SHP77 treated with DMSO at 0.1 percent for 48 hours (cell line): Measurements from ENCODE around the gene MYO5B.

Source experiments
- DNase-seq: peaks from one replicate; lab custom pipeline; 2025; lab: John Stamatoyannopoulos, UW

The MYO5B gene

GRCh38 chr18:50065527-50065926 is 129.4 kb downstream of the MYO5B start:
- no peak for DNase-seq

DNA sequence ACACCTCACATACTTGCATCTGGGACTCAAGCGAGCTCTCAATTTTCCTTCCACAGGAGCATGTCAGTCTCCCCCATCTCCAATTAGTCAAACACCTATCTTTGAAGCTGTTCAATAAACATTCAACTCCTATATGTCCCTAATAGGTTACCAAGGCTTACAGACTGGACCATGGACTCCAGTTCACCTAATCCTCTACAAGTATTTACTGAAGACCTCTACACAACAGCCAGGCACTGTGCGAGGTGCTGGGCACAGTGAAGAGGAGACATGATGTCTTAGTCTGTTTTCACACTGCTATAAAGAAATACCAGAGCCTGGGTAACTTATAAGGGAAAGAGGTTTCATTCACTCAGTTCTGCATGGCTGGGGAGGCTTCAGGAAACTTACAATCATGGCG is 129.9 kb downstream of the MYO5B start:
- DNase-seq: no peak

GRCh38 chr18:50061876-50062517 is 132.9 kb downstream of the MYO5B start:
- DNase-seq: no peak

DNA sequence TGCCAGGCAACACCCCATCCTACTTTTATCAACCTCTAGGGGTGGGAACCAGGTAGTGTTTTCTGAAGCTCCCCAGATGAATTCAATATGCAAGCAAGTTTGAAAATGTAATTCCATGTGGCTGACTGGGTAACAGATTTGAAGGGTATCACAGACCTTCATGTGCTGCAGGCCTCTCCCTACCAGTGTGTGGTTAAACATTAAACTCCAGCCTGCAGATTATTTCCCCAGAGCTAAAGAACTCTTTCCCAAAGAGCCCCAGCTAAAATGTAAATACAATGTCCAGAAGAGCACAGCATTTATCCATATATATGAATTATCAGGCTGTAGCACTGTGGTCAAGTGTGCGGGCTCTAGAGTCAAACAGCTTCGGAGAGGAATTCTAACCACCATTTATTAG is 134.1 kb downstream of the MYO5B start:
- no peak for DNase-seq

GRCh38 chr18:50058731-50059130 is 136.2 kb downstream of the MYO5B start:
- no peak for DNase-seq

DNA sequence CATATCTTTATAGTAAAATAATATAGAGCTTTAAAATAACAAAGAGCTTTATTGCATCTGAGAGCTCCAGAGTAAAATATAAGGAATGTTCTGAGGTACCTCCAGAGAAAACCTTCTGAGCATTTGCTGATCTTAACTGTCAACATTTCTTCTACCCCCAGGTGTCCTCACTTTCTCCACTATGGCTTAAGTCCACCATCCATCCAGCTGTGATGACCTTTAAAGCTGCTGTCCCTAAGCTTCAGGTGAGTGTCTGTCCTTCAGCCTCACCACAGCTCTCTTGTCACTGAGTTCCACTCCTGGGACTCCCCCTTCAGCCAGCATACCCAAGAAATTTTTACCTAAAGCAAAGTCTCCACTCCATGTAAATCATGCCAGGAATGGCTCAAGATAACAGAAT is 137.9 kb downstream of the MYO5B start:
- no peak for DNase-seq

DNA sequence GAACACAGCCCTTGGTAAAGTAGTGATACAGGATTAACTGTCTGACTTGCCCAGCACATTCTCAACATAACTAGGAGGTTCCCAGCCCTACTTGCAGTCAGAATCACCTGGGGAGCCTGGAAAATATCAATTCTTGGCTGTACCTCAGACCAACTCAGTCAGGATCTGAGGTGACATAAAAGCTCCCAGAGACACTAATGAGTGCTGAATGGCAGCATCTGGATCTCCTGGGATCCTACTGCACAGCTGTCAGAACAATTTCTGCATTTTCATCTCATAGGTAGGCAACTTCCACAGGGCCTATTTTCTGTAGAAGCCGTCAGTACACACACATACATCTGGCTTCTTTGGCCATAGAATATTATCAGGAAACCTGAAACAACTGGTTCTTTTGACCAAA is 138.8 kb downstream of the MYO5B start:
- DNase-seq: no peak

DNA sequence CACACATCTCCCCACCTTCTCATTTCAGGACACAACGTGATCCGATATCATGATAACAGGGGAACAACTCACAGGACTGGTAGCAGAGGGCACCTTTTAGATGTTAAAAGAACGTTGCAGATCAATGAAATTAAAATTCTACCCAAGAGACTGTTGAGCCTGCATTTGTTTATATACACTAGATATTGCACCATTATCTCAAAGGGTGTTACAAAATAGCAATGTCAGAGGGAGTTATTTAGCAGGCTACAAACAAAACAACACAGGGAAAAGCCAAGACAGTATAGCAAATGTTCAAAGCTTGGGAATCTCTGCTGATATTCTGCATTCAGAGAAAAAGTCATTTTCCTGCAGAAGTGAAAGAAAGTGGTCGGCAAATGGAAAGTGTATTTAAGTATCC is 139.5 kb downstream of the MYO5B start:
- DNase-seq: no peak

- no peak for DNase-seq
Measured at GRCh38 chr18:50053111-50053510, 141.8 kb downstream of the MYO5B start.

DNA sequence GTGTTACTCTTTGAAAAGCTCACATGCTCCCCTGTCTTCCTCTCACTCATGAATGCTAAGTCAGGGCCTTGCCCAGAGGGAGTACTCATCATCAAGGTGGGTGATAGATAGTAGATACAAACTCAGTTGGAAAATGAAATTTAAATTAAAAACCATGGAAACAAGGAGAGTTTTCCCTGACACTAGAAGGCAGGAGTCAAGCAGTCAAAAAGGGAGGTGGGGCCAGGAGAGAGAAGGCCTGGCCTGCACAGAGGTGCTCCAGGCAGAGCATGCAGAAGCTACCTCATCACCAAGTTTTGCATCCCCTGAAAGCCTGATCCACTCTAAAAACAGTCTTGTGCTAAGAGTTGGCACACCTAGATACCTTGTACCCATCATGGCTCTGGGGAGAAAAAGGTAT is 143.7 kb downstream of the MYO5B start:
- DNase-seq: no peak

GRCh38 chr18:50045126-50045525 is 149.8 kb downstream of the MYO5B start:
- DNase-seq: no peak

DNA sequence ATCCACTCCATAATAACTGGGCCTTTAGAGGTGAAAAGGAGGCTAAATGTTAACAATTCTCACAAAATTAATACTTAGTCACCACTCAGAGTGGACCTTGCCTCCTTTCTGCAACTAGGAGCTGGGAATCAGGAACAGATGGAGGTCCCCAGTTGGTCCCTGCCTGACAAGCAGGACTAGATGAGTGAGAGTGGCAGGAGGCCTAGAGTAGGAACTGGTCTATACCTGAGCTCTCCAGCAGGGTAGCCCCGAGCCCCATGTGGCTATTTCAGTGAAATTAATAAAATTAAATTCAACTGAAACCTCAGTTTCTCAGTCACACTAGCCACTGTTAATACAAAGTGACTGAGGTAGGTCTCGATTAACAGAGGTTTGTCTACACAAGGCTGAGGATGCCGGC is 150.5 kb downstream of the MYO5B start:
- no peak for DNase-seq

- DNase-seq: no peak
Measured at GRCh38 chr18:50042611-50043010, 152.3 kb downstream of the MYO5B start.

GRCh38 chr18:50039746-50040145 is 155.2 kb downstream of the MYO5B start:
- no peak for DNase-seq

DNA sequence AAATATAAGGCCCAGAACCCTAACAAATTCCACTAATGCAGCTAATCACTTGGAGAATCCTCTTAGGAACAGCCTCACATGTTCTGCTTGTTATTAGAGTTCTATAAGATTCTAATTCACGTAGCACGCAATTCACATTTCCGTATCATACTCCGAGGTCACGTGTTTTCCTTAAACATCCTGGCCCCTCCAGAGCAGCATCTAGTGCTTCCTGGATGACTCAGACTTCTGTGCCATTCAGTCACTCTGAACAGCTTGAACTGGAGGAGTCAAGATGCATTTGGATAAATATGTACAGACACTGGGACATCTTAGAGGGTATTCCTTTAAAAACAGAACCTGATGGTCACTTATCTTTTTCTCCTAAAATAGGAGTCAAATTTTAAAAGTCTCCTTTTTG is 156.5 kb downstream of the MYO5B start:
- no peak for DNase-seq

DNA sequence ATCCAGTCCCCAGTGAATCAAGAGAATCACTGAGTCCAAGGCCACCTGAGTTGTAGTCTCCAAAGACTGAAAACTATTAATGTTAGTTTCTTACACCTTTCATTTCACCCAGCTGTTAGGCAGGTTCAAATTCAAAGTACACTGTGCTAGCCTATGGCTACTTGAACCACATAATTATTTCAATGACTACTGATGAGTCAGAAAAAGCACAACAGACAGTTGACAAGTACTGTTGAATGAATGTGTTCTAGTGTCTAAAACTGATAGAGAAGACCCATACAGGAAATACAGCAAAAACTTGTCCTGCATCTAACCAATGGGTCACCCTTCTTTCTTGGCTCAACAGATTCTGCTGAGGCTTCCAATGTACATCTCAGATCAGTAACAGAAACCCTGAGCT is 160.9 kb downstream of the MYO5B start:
- DNase-seq: no peak

GRCh38 chr18:50033004-50033403 is 161.9 kb downstream of the MYO5B start:
- no peak for DNase-seq

DNA sequence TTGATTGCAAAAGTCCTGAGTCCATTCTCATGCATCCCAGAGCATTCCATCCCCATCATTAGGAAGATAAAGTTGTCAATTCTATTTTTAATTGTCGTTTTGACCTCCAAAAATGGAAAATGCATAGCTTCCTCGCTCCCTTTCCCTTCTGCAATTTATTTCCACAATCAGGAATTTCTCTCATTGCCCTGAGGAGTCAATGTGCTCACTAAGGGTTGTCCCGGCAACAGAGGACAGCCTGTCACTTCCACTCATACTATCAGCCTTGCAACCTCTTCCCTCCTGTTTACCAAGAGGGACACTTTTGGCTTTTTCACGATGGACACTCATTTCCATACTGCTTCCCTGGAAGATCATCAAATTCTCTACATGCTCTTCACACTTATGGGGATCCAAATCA is 164.8 kb downstream of the MYO5B start:
- no peak for DNase-seq

DNA sequence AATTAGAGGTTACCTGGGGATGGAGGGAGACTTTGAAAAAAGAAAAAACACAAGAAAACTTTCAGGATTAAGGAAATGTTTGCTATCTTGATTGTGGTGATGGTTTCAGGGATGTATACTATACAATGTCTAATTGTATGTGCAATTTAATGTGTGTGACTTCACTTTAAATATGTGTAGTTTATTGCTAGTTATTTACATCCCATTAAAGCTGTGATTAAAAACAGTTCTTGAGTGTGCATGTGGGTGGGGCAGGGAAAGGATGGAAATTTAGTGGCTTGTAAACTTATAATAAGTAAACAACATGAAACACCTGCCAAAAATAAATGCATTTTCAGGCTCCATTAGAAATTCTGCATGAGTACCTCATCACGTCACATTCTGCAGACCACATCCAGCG is 167.0 kb downstream of the MYO5B start:
- no peak for DNase-seq

DNA sequence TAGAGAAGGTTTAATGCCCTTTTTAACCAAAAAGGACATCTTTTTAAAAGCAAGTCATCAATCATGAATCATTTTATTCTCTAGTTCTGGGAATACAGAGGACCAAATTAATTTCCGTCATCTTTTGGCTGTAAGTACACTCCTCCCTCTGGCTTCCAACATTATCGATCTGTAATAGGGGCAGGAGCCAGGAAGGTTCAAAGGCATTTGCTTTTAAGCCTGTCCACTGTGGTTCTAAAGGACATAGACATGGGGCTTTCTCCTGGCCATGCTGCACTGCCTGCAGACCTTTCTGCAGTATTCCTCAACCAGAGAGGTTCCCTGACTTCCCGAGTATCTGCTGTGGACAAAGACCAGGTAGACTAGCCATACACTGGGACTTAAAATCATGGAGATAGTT is 170.5 kb downstream of the MYO5B start:
- DNase-seq: no peak

DNA sequence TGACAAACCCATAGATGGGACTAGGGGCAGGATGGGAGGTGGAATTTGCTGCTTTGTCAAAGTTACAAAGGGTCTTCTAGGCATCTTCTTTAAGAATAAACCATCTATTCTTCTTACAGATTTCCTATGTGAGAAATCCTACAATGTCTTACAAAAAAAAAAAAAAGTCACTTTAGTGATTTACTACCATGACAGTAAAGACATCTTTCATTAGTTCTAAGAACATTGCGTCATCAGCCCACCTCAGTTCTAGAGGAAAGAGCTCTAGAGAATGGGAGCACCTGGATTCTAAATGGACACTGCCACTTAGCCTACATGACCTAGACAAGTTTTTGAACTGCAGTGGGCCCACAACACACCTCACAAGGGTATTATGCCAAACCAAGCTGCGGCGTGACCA is 172.0 kb downstream of the MYO5B start:
- DNase-seq: no peak

DNA sequence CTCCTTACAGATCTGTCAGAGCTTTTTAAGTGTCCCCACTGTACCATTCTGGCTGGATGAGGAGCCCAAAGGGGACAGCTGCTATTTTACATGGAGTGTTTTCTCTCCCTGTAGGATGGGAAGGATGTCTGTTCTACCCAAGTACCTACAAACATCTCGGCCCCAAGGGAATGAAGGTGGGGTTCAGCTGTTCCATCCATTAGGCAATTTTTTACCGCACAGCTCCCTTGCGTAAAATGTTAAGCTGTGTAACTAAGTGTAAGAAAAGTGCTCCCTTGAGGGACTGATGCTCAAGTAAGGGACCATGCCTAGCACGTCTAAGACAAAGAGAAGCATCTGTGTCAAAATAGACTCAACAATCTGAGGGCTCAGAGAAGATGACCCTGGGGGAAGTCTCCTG is 180.3 kb downstream of the MYO5B start:
- DNase-seq: no peak

GRCh38 chr18:50013363-50014138 is 181.4 kb downstream of the MYO5B start:
- no peak for DNase-seq
